HG02840 (cell line): ENCODE measurements around the gene OMA1.

Experiments used
- ATAC-seq: cut with Tn5 transposase; IDR thresholded peaks from one replicate; pipeline ENCODE4 v1.9.1; 2021; ENCODE audit warnings: mild to moderate bottlenecking, moderate library complexity, moderate number of reproducible peaks; ENCODE audit not compliant: unreplicated experiment, low FRiP score

The OMA1 gene

DNA sequence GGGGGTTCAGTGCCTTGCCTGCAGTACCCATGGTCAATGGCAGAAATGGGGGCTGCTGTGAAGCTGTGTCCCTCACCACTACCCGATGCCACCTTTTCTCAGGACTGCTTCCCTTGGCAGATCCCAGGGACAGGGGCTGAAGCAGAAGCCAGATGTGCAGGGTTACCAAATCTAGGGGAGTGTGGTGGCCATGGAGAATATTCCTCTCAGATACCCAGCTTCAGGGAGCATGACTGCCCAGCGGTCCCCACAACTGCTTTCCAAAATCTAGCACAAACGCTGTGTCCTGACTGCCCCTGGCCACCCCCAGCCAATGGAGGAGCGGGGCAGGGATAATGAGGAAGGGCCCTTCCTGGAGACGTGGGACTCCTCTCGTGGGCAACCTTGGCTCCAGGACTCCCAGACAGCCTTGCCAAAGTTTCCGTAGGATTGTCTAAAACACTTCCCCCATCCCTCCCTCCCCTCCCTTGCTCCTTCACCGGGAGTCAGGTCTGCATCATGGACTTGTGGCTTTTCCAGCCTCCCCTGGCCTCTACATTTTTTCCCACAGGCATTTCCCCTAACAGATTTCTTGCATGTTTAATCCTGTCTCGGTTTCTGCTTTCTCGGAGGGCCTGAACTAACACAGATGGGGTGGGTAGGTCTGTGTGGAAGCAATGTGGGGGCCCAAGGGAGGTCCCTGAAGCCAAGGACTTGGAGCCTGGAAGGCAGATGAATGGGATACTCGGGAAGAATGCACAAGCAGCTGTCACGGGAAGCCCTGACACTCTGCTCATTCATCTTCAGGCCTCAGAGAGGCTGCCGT, 80.5 kb downstream of the OMA1 start:
- ATAC-seq: no peak

DNA sequence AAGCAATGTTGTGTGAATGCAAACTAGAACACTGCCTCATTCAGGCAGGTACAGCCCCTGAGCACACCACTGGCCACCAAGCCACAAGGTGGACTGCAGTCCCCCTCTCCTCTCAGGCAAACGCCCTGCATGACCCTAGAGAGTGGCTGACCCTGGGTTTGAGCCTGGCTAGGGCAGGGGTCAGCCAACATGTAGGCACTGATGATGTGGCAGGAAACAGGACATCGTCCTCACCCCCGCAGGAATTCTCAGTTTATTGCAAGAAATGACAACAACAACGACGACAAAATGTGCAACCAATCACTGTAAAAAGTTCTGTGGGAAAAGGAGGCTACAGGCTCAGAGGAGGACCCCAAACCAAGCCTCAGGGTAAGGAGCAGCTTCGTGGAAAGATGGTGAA, 81.3 kb downstream of the OMA1 start:
- ATAC-seq: no peak

- no peak for ATAC-seq
Measured at GRCh38 chr1:58460469-58460868, 86.1 kb downstream of the OMA1 start.

DNA sequence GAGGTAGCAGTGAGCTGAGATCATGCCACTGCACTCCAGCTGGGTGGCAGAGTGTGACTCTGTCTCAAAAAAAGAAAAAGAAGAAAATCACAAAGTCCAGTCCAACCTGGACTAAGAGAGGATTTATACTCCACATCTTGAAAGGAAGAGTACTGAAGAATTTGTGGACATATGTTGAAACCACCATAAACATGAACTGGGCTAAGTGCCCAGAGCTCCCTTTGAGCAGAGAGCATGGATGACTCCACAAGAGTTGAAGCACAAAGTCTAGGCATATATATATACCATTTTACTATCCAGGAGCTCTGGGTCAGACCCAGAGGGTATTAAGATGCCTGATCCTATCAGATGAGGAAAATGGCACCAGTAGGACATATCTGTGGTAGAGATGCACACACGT, 86.6 kb downstream of the OMA1 start:
- ATAC-seq: no peak

- no peak for ATAC-seq
Measured at GRCh38 chr1:58457023-58457635, 89.4 kb downstream of the OMA1 start.

DNA sequence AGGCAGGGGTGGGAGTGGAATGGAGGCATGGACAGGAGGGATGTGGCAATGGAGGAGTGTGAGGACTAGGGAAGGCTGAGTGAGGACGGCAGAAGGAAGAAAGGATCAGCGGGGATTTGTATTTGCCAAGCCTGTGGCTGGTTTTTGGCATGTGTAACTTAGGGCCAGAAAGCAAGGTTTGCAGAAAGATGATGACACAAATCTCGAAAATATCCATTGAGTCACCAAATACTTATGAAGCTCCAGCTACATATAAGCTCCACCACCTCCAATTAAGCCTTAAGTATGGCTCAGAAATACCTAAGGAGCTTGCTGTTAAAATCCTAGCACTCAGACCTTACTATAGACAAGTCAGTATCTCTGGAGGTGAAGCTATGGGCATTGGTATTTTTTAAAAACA, 90.1 kb downstream of the OMA1 start:
- ATAC-seq: no peak

DNA sequence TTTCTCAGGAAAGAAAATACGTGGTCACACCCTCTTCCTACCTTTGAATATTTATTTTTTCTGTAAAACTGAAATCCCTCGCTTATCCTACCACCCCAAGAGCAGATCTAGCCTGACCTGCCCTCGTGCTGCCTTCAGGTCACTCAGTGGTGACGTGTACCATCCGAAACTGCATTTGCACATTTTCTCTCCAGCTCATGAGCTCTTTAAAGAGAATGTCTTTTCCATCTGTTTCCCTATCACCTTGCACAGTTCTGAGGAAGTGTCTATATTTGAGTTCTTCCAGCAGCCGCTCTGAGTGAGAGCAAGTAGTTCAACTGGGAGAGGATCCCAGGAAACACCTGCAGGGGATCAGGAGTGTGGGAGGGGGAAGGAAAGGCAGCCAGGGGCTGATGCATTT, 91.7 kb downstream of the OMA1 start:
- no peak for ATAC-seq

GRCh38 chr1:58454385-58454784, 92.1 kb downstream of the OMA1 start:
- no peak for ATAC-seq

- ATAC-seq: no peak
Measured at GRCh38 chr1:58451560-58452191, 94.8 kb downstream of the OMA1 start.

- no peak for ATAC-seq
Measured at GRCh38 chr1:58447886-58448285, 98.6 kb downstream of the OMA1 start.

GRCh38 chr1:58447042-58447441, 99.5 kb downstream of the OMA1 start:
- no peak for ATAC-seq

GRCh38 chr1:58446368-58446767, 100.2 kb downstream of the OMA1 start:
- no peak for ATAC-seq

- ATAC-seq: no peak
Measured at GRCh38 chr1:58443986-58444868, 102.3 kb downstream of the OMA1 start.

DNA sequence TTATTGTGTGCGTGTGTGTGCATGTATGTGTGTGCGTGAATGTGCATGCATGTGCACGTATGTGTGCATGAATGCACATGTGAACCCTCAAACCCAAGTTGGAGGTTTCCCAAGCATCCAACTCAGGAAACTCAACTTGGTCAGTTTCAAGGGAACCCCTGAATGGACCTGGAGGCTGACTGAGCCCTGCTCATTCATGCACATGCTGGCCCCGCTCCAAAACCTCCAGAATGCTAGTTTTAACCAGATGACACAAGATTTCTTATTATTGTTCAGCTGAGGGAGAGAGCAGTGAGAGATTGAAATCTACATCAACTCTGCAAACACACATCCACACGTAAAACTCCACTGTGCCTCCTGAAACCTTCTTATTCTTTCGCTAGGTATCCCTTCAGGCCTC, 104.4 kb downstream of the OMA1 start:
- ATAC-seq: no peak

- ATAC-seq: no peak
Measured at GRCh38 chr1:58441699-58442098, 104.8 kb downstream of the OMA1 start.

DNA sequence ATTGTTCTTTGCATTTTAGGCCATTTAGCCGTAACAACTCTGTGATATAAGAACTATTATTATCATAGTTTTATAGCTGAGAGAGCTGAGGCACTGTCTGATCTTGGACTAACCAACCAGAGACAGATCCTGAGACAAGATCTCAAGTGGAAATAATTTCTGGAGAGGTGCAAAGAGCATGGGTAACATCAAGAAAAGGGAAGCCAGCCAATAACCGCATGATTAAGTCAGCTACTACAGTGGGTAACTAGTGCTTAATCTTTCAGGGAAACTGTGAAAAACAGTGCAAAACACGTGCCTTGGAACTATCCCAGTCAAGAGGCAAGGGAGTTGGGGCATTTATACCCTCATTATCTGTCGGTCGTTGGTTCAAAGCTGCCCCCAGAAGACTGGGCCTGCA, 105.8 kb downstream of the OMA1 start:
- no peak for ATAC-seq

- ATAC-seq: no peak
Measured at GRCh38 chr1:58439946-58440345, 106.6 kb downstream of the OMA1 start.

- ATAC-seq: no peak
Measured at GRCh38 chr1:58438468-58438867, 108.1 kb downstream of the OMA1 start.

DNA sequence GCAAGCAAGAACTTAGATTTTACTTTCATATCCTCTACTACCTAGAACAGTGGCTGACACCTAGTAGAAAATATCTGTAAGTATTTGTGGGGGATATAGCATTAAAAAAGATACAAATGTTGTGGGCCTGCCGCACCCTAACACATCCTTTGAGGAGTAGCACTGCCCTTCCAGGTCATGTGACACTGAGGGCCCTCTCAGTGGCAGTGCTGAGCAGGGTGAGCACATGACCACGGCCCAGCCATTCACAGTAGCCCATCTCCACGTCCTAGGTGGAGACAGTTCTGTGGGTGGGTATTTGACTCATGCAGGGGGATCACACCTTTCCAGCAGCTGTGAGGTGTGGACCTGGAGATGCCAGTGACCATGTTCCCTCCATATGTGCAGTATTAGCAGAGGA, 108.9 kb downstream of the OMA1 start:
- no peak for ATAC-seq

- no peak for ATAC-seq
Measured at GRCh38 chr1:58436615-58437297, 109.8 kb downstream of the OMA1 start.
